Ramos (cell line): ENCODE measurements around the gene SYCE3.

Experiments used
- in situ Hi-C: fragments of 300-500 bp; cut with MboI; formaldehyde crosslinking; loops from one replicate; pipeline ENCODE4 v1.14.3; 2022; ENCODE audit warnings: low sequenced_read_pairs; ENCODE audit not compliant: unreplicated experiment

Gene SYCE3

GRCh38 chr22:50505776-50506610 is 56.7 kb downstream of the SYCE3 start:
- in situ Hi-C loops: no loop called here

GRCh38 chr22:50505276-50505775 is 57.4 kb downstream of the SYCE3 start:
- in situ Hi-C loops: no loop called here

- in situ Hi-C loops: no loop called here
Observed at GRCh38 chr22:50504369-50505211, 58.1 kb downstream of the SYCE3 start.

GRCh38 chr22:50503475-50504145 is 59.1 kb downstream of the SYCE3 start:
- in situ Hi-C loops: no loop called here

- in situ Hi-C loops: no loop called here
Observed at GRCh38 chr22:50502628-50503474, 59.9 kb downstream of the SYCE3 start.

GRCh38 chr22:50502096-50502495 is 60.6 kb downstream of the SYCE3 start:
- in situ Hi-C loops: no loop called here
